ENCODE results near the gene TEN1.

DNA sequence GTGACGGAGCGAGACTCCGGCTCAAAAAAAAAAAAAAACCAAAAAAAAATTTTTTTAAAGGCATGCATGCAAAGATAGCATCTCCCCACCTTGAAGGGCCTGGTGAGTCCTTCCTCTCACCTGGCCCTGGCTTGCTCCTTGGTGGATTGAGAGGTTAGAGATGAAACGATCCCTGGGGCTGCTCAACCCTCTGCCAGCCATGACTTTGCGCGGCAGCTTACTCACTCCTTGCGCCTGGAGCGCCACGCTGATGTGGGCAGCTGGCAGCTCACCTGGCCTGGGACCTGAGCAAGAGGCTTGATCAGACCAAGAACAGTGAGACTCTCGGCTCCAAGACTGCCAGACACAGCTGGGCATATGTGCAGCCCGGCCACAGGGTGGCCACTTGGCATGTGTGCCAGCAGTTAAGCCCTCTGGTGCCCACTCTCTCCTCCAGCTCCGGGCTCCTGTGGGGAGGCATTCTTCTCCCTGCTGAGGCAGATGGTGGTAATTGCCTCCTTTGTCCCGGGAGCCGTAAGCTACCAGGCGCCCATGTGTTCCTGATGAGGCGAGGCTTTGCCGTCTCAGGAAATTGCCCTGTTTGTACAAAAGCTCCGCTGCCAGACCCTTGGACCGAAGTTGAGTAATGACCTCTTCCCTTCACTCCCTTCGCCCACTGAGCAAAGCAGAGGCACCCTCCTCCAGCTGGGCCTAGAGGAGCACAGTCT lies 53.2 kb downstream of the TEN1 start:
- TF ChIP-seq CTCF (IDR thresholded peaks at IDR 0.05; ENCODE audit: insufficient read depth, low read length, poor library complexity, severe bottlenecking) = no peak
- no peak for TF ChIP-seq EZH2phosphoT487 (conservative IDR thresholded peaks at IDR 0.05; ENCODE audit: low read length)

Data from SU-DHL-6 (cell line).